Activated CD8-positive, alpha-beta T cell treated with anti-CD3 and anti-CD28 coated beads for 36 hours (primary cell): ENCODE results near the gene GPSM1. TPM values are rescaled to one million over a fixed set of nuclear protein-coding genes. Genes with fewer than 3 reads are reported as not detected.
A peak's percentile ranks its signal among the peaks of the same experiment; 100 is the strongest.

Experiments
- ATAC-seq: fragments of 200-7000 bp; cut with Tn5 transposase; one replicate; pipeline ENCODE4 v1.10.0; 2021; ENCODE audit warnings: mild to moderate bottlenecking, moderate library complexity
- CTCF ChIA-PET: fragments of 350-600 bp; sonication (Branson Sonifier 250); formaldehyde crosslinking; loops from one replicate; lab custom pipeline; 2021; ENCODE audit warnings: antibody characterized with exemption; lab: Charles Lee
- POLR2A ChIA-PET: fragments of 350-600 bp; sonication (Branson Sonifier 250); formaldehyde crosslinking; loops from one replicate; lab custom pipeline; 2021; ENCODE audit warnings: antibody characterized with exemption; lab: Charles Lee
- DNase-seq: peaks from one replicate; pipeline ENCODE4 v3.0.0-alpha.2; 2020
- H3K27ac Mint-ChIP-seq: one replicate; pipeline ENCODE4 v1.8.0; 2021; ENCODE audit warnings: mild to moderate bottlenecking, mixed read lengths
- H3K27me3 Mint-ChIP-seq: one replicate; pipeline ENCODE4 v1.8.0; 2021; ENCODE audit warnings: mixed read lengths
- H3K36me3 Mint-ChIP-seq: one replicate; pipeline ENCODE4 v1.8.0; 2021; ENCODE audit warnings: low read depth, mixed read lengths
- H3K4me1 Mint-ChIP-seq: one replicate; pipeline ENCODE4 v1.8.0; 2021; ENCODE audit warnings: low read depth, mixed read lengths
- H3K4me3 Mint-ChIP-seq: one replicate; pipeline ENCODE4 v1.8.0; 2021; ENCODE audit warnings: mild to moderate bottlenecking, moderate library complexity, mixed read lengths
- H3K9me3 Mint-ChIP-seq: one replicate; pipeline ENCODE4 v1.8.0; 2021; ENCODE audit warnings: mixed read lengths
- CTCF ChIP-seq: fragments of 200-600 bp; IDR thresholded peaks from one replicate; pipeline ENCODE4 v1.8.0; 2022; ENCODE audit warnings: antibody characterized with exemption, mild to moderate bottlenecking
- intact Hi-C: fragments of 100-400 bp; cut with micrococcal nuclease; formaldehyde crosslinking; loops from one replicate; pipeline ENCODE4 v1.10.0; 2022
- total RNA-seq, 2 experiments: library from RNA; stranded (reverse); gene quantifications; one replicate each; pipeline ENCODE4 v1.2.3, GENCODE V29; 2021

Gene GPSM1
- total RNA-seq, 2 experiments from 2014 or later = 8.8 to 10.0 TPM

GRCh38 chr9:136359774-136360718, 32.7 kb downstream of the GPSM1 start:
- no peak for ATAC-seq

GRCh38 chr9:136361047-136361753, 33.9 kb downstream of the GPSM1 start:
- CTCF ChIA-PET = no interaction called here
- Mint-ChIP-seq H3K9me3 (no peaks in the 10 kb centered on the region), H3K36me3 (peaks cover 7% of the 10 kb centered on the region), H3K27me3 (no peaks in the 10 kb centered on the region), H3K27ac (no peak overlapping the region), H3K4me1 (peaks cover 11% of the 10 kb centered on the region), H3K4me3 (no peak overlapping the region)
- intact Hi-C loops = no loop called here
- no peak for ATAC-seq
- TF ChIP-seq CTCF = no peak
- no peak for DNase-seq
- POLR2A ChIA-PET = interaction anchor here (1.5 to 2.0 kb wide), 2 partner anchors 17 to 38 kb away, joined by 3 to 5 read pairs; no protein-coding TSS in a partner anchor

More at GRCh38 chr9:136359774-136360718, 32.7 kb downstream of the GPSM1 start:
- ChIA-PET CTCF (no interaction called here), POLR2A (interaction anchor here (2.0 kb wide), 1 partner anchor 39 kb away, joined by 5 read pairs; no protein-coding TSS in a partner anchor)
- intact Hi-C loops = no loop called here
- Mint-ChIP-seq H3K36me3 (peaks cover 7% of the 10 kb centered on the region), H3K9me3 (no peaks in the 10 kb centered on the region), H3K4me1 (peaks cover 11% of the 10 kb centered on the region), H3K27ac (no peak overlapping the region), H3K27me3 (no peaks in the 10 kb centered on the region), H3K4me3 (no peak overlapping the region)
- TF ChIP-seq CTCF = no peak
- no peak for DNase-seq

GRCh38 chr9:136361754-136362449, 34.6 kb downstream of the GPSM1 start:
- ATAC-seq (no peak), DNase-seq (no peak)
- POLR2A ChIA-PET = interaction anchor here (1.0 to 2.0 kb wide), 3 partner anchors 17 to 244 kb away, joined by 3 to 5 read pairs (median 3); no protein-coding TSS in a partner anchor
- Mint-ChIP-seq H3K27me3 (no peaks in the 10 kb centered on the region), H3K9me3 (no peaks in the 10 kb centered on the region), H3K4me3 (no peak overlapping the region), H3K4me1 (peaks cover 11% of the 10 kb centered on the region), H3K36me3 (peaks cover 7% of the 10 kb centered on the region), H3K27ac (no peak overlapping the region)
- CTCF ChIA-PET = interaction anchor here (1.7 to 2.5 kb wide), 3 partner anchors 39 to 49 kb away, joined by 6 to 14 read pairs (median 8); partner anchors contain the start of genes ENTR1 and PMPCA
- intact Hi-C loops = no loop called here
- TF ChIP-seq CTCF = no peak

GRCh38 chr9:136362450-136362784, 35.1 kb downstream of the GPSM1 start:
- DNase-seq (no peak), ATAC-seq (no peak)
- Mint-ChIP-seq H3K4me1 (peaks cover 11% of the 10 kb centered on the region), H3K27me3 (no peaks in the 10 kb centered on the region), H3K9me3 (no peaks in the 10 kb centered on the region), H3K36me3 (peaks cover 7% of the 10 kb centered on the region), H3K27ac (no peak overlapping the region), H3K4me3 (peak overlapping the region; percentile 81)
- no peak for TF ChIP-seq CTCF
- intact Hi-C loops = no loop called here
- ChIA-PET POLR2A (interaction anchor here (1.0 to 2.0 kb wide), 9 partner anchors 11 to 245 kb away, joined by 3 to 14 read pairs (median 5); partner anchors contain the start of genes CARD9, ENTR1 and PMPCA), CTCF (interaction anchor here (0.7 to 2.5 kb wide), 9 partner anchors 13 to 50 kb away, joined by 3 to 14 read pairs (median 5); partner anchors contain the start of genes ENTR1 and PMPCA)
